A673 (cell line): ENCODE data around the gene BACH2.

Experiments used
- EZH2 ChIP-seq: fragments of 200-600 bp; sonication (generic); IDR thresholded peaks from 2 replicates; pipeline ENCODE4 v1.6.1; 2017; ENCODE audit warnings: borderline replicate concordance, low read depth, mild to moderate bottlenecking, mixed read lengths, antibody characterized with exemption, low read length; ENCODE audit not compliant: poor library complexity, severe bottlenecking
- TF ChIP-seq, protein P1 (sequence below): fragments of 300-800, 200-600 bp; sonication (generic); conservative IDR thresholded peaks from 2 replicates; pipeline ENCODE4 v1.5.1; 2017; ENCODE audit warnings: low read depth, mild to moderate bottlenecking, antibody characterized with exemption, low read length, moderate library complexity, mixed read lengths

- no peak for TF ChIP-seq EZH2
- TF ChIP-seq, protein P1, sequence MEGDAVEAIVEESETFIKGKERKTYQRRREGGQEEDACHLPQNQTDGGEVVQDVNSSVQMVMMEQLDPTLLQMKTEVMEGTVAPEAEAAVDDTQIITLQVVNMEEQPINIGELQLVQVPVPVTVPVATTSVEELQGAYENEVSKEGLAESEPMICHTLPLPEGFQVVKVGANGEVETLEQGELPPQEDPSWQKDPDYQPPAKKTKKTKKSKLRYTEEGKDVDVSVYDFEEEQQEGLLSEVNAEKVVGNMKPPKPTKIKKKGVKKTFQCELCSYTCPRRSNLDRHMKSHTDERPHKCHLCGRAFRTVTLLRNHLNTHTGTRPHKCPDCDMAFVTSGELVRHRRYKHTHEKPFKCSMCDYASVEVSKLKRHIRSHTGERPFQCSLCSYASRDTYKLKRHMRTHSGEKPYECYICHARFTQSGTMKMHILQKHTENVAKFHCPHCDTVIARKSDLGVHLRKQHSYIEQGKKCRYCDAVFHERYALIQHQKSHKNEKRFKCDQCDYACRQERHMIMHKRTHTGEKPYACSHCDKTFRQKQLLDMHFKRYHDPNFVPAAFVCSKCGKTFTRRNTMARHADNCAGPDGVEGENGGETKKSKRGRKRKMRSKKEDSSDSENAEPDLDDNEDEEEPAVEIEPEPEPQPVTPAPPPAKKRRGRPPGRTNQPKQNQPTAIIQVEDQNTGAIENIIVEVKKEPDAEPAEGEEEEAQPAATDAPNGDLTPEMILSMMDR, result no peak
These were observed 187.5 kb downstream of the BACH2 start for GRCh38 chr6:90109141-90109540.
